Activated CD4-positive, alpha-beta T cell treated with anti-CD3 and anti-CD28 coated beads, Interleukin-2, amount 50 U/mL, for 4 hours (primary cell): ENCODE measurements around the gene CDC45.

Experiments
- DNase-seq, 2 experiments: peaks; one replicate each; pipeline ENCODE4 v3.0.0-alpha.2; 2020

The CDC45 gene

GRCh38 chr22:19448739-19449421, 30.8 kb upstream of the CDC45 start:
- DNase-seq: no peak

GRCh38 chr22:19449422-19449767, 30.3 kb upstream of the CDC45 start:
- DNase-seq: no peak

DNA sequence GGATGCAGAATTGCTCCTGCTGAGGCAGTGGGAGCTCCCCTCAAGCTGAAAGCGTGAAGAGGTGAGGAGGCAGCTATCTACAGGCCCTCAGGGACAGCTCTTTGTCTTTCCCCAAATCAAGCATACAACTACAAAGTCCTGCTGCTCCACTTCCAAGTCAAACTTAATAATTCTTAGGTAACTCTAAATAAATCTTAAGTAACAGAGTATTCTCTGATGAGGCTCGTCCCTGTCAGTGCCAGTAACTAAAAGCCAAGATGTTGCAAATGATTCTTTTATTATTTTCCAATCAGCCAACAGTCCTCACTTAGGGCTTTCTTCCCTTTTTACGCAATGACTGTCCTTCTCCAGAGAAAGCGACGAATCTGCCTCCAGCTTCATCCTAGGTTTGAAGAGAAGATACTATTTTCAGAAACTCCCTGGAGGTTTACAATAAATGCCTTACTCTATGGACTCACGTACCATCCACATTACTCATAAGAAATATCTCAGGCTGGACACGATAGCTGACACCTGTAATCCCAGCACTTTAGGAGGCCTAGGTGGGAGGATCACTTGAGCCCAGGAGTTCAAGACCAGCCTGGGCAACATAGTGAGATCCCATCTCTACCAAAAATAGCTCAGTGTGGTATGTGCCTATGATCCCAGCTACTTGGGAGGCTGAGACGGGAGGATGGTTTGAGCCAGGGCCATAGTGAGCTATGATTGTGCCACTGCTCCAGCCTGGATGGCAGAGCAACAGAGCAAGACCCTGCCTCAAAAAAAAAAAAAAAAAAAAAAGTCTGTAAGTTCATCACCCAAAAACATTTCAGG, 29.2 kb upstream of the CDC45 start:
- DNase-seq: no peak

DNA sequence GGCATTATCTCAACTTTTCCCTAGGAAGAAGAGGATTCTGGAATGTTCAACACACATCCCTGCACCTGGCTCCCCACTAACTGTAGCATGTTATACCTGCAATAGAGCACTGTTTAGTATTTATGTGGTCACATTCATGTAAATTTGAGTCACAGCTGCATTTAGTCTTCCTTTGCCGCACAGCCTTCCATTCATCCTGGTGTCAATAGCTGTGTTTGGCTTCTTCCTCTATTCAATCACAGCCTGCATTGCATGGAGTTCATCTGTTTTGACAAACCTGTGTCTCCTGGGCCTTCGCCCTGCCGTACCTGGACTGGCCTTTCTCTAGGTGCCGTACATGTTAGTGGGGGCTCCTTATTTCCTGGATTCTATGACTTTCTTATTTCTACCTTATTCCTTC, 28.1 kb upstream of the CDC45 start:
- no peak for DNase-seq

DNA sequence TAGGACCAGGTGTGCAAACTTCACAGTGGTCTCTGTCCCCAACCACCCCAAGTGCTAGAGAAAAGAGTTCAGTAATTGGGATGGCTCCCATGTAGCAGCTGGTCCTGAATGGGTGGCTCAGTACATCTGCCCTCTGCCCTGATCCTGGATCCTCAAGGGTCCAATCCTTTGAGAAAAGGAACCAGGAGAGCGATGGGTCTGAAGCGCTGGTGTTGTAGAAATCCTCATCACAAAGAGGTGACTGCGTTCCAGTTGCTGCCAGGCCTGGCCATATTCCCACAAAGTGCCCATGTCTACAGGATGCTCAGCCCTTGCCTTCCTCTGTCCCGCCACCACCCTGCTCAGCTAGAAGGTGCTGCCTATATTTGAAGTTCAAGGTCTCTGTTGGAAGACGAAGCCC, 26.0 kb upstream of the CDC45 start:
- DNase-seq: no peak

DNA sequence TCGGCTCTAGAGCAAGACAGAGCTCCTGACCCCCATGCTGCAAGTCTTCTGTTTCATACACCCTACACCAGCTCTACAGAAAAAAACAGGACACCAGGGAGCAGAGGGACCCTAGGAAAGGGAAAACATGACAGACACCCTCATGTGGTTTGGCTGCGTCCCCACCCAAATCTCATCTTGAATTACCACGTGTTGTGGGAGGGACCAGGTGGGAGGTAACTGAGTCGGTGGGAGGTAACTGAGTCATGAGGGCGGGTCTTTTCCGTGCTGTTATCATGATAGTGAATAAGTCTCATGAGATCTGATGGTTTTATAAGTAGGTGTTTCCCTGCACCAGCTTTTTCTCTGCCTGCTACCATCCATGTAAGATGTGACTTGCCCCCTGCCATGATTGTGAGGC, 25.6 kb upstream of the CDC45 start:
- no peak for DNase-seq

DNA sequence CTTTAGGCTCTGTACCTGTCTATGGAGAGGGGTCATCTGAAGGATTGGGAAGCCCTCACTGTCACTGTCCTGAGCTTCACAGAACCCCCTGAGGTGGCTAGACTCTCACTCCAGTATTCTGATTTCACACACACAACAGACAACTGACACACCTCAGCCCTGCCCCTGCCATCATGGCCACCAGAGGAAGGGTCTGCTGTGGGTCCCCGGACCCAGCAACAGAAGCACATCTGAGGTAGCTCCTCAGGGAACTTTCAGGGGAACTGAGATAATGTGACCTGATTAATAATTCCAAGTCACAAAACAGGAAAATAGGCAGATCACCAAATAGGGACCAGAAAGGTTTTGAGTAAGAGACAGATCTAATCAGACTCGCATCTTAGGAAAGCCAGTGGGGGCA, 24.7 kb upstream of the CDC45 start:
- DNase-seq: no peak

DNA sequence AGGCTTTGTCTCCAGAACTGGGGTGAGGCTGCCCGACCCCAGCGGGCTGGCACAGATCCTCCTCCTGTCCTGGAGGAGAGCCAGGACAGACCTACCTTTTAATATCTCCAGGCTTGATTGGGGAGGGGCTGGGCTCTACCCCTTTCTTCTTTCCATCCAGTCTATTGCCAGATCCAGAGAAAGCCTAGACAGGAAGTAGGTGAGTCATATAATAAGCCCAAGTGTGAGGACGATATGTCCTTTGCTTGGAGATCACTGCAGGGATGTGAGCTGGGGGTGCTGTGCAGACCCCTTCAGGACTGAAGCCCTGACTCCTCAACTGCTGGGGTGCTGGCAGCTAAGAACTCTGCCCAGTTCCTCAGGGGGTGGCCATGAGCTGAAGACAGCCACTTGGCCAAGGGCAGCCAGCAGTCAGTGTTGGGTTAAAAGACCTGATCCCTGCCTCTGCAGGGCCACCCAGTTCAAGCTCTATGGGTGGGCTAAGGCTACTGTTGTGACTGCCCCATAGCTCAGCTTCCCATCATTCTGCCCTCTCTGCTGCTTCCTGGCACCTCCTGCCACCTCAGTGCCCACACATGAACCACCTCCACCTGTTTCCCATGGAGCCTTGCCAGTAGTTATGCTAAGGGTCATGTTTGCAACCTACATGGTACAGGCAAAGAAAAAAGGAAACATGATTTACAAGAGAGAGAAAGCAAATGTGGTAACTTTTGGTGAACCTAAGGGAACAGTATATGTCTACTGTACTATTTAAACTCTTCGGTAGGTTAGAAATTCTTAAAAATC, 23.9 kb upstream of the CDC45 start:
- DNase-seq: no peak

GRCh38 chr22:19456541-19456940, 23.2 kb upstream of the CDC45 start:
- no peak for DNase-seq

- DNase-seq: no peak
Observed at GRCh38 chr22:19457828-19458428, 21.8 kb upstream of the CDC45 start.

GRCh38 chr22:19460036-19460435, 19.7 kb upstream of the CDC45 start:
- DNase-seq: no peak

GRCh38 chr22:19461506-19461905, 18.2 kb upstream of the CDC45 start:
- no peak for DNase-seq

GRCh38 chr22:19463008-19463407, 16.7 kb upstream of the CDC45 start:
- no peak for DNase-seq

- no peak for DNase-seq
Observed at GRCh38 chr22:19463491-19464469, 15.9 kb upstream of the CDC45 start.

DNA sequence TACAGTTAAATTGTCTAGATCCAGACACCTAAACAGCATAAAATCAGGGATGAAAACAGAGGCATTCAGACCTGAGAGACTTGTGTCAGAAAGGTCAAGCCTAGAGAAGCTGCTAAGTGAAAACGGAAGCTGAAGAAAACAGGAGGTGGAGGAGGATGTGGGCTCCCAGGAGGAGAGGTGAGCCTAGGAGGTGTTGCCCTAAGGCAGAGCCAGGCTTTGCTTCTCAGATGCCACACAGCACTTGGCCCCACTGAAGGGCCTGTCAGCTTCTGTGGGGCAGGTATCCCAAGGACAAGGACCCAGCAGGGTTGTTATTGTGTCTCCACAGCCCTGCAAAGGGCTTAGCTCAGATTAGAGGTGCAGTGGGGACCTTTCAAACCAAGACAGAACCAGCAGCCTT, 15.2 kb upstream of the CDC45 start:
- no peak for DNase-seq

GRCh38 chr22:19464975-19465374, 14.7 kb upstream of the CDC45 start:
- no peak for DNase-seq

- DNase-seq: no peak
Observed at GRCh38 chr22:19466126-19466716, 13.5 kb upstream of the CDC45 start.

GRCh38 chr22:19466848-19467752, 12.6 kb upstream of the CDC45 start:
- no peak for DNase-seq

- DNase-seq: no peak
Observed at GRCh38 chr22:19467912-19468311, 11.8 kb upstream of the CDC45 start.

GRCh38 chr22:19469421-19469820, 10.3 kb upstream of the CDC45 start:
- no peak for DNase-seq

DNA sequence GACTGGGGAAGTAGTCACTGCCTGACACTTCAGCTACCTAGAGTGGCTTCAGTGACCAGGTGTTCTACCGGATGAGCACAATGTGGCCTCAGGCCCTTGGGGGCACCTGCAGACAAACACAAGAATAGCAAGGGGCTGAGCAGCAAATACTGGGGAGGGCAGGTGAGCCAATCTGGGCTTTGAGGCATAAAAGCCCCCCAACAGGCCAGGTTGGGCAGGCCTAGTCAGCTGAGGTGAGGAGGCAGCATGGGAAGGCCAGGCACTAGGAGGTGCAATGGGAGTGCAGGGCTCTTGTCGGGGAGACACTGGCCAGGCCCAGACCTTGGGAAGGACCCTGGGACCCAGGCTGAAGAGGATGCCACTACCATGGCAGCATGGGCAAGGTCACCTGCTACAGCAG, 9.7 kb upstream of the CDC45 start:
- no peak for DNase-seq
